Lower leg skin (tissue), 3 donors: ENCODE results near the gene MMP7.

Experiments
- CTCF ChIP-seq, 3 donors: fragments of 450-650 bp; IDR thresholded peaks; one replicate each; pipeline ENCODE4 v1.5.1; 2016; ENCODE audit warnings: antibody characterized with exemption in 3 of 3, mild to moderate bottlenecking in 3 of 3, moderate library complexity in 2 of 3
- POLR2A ChIP-seq, 2 donors: fragments of 450-650 bp; IDR thresholded peaks; one replicate each; pipeline ENCODE4 v1.6.1; 2016 to 2017; ENCODE audit warnings: antibody characterized with exemption in 2 of 2, mild to moderate bottlenecking in 1 of 2, moderate library complexity in 1 of 2

GRCh38 chr11:102521121-102521520, 9.4 kb downstream of the MMP7 start:
- TF ChIP-seq CTCF (IDR thresholded peaks at IDR 0.05) = no peak
- TF ChIP-seq POLR2A (IDR thresholded peaks at IDR 0.05) = no peak
